HepG2 (cell line): Measurements from ENCODE around the gene ZMYND8. TPM values are rescaled to one million over a fixed set of nuclear protein-coding genes. Genes with fewer than 3 reads are reported as not detected.

Source experiments
- GATAD2A ChIP-seq: IDR thresholded peaks from 2 replicates; pipeline ENCODE4 v1.6.1; 2016
- GTF3A ChIP-seq: sonication (generic); formaldehyde crosslinking; conservative IDR thresholded peaks from 2 replicates; pipeline ENCODE4 v1.4.0; 2020; ENCODE audit warnings: mild to moderate bottlenecking, missing genetic modification reagents
- MED1 ChIP-seq: sonication (generic); formaldehyde crosslinking; IDR thresholded peaks from 2 replicates; pipeline ENCODE4 v1.4.0; 2020; ENCODE audit warnings: missing genetic modification reagents
- NFE2L1 ChIP-seq: sonication (generic); formaldehyde crosslinking; IDR thresholded peaks from 2 replicates; pipeline ENCODE4 v1.4.0; 2020; ENCODE audit warnings: missing genetic modification reagents, mild to moderate bottlenecking, borderline replicate concordance
- PRMT3 ChIP-seq: sonication (generic); formaldehyde crosslinking; IDR thresholded peaks from 2 replicates; pipeline ENCODE4 v1.8.1; 2022; ENCODE audit warnings: low read depth, mild to moderate bottlenecking, moderate library complexity, missing genetic modification reagents, borderline replicate concordance
- RFX3 ChIP-seq: IDR thresholded peaks from 2 replicates; pipeline ENCODE4 v1.6.1; 2016; ENCODE audit warnings: missing biosample characterization, missing genetic modification reagents
- SAP130 ChIP-seq: IDR thresholded peaks from 2 replicates; pipeline ENCODE4 v1.6.1; 2016; ENCODE audit warnings: low read depth
- ZNF142 ChIP-seq: sonication (generic); formaldehyde crosslinking; IDR thresholded peaks from 2 replicates; pipeline ENCODE4 v1.4.0; 2020; ENCODE audit warnings: missing genetic modification reagents
- ZNF224 ChIP-seq: sonication (generic); formaldehyde crosslinking; IDR thresholded peaks from 2 replicates; pipeline ENCODE4 v1.5.0; 2020; ENCODE audit warnings: mild to moderate bottlenecking, missing genetic modification reagents
- ZNF296 ChIP-seq: sonication (generic); formaldehyde crosslinking; conservative IDR thresholded peaks from 2 replicates; pipeline ENCODE4 v1.5.0; 2020; ENCODE audit warnings: mild to moderate bottlenecking, missing genetic modification reagents
- ZNF558 ChIP-seq: sonication (generic); formaldehyde crosslinking; IDR thresholded peaks from 2 replicates; pipeline ENCODE4 v1.9.0; 2022; ENCODE audit warnings: mild to moderate bottlenecking, missing genetic modification reagents, borderline replicate concordance
- ZNF644 ChIP-seq: IDR thresholded peaks from 2 replicates; pipeline ENCODE4 v1.6.1; 2016; ENCODE audit warnings: low read depth
- ZNF788 ChIP-seq: sonication (generic); formaldehyde crosslinking; IDR thresholded peaks from 2 replicates; pipeline ENCODE4 v1.5.0; 2020; ENCODE audit warnings: mild to moderate bottlenecking, missing genetic modification reagents, borderline replicate concordance
- ZSCAN30 ChIP-seq: sonication (generic); formaldehyde crosslinking; IDR thresholded peaks from 2 replicates; pipeline ENCODE4 v1.5.0; 2020; ENCODE audit warnings: mild to moderate bottlenecking, missing genetic modification reagents
- polyA plus RNA-seq, 8 experiments: library from polyadenylated mRNA; depleted of rRNA in 3 of 8; stranded (reverse) in 7 of 8; unstranded in 1 of 8; fragments of >200 nt; fragmentation: Illumina TruSeq in 4 of 8; extraction: Trizol in 4 of 8; gene quantifications; 2 replicates each; pipeline versions ENCODE4 v1.2.1 to v1.2.3, GENCODE V29; 2011 to 2016; ENCODE audit warnings: low read depth in 4 of 8, missing spikeins in 1 of 8, mixed read lengths in 1 of 8; ENCODE audit not compliant: insufficient read depth in 1 of 8
- total RNA-seq, 5 experiments: library from RNA; depleted of rRNA; stranded (reverse); fragments of >200 nt; fragmentation: Illumina TruSeq; extraction: Trizol; gene quantifications; 2 replicates each; pipeline ENCODE4 v1.2.3, GENCODE V29; 2016; ENCODE audit warnings: low read depth in 1 of 5

ZMYND8 gene
- total and polyA plus RNA-seq, 2 of the 13 experiments (the other 11 are each of a cell fraction or from before 2014, with no cell fraction given), result 53.9 to 84.7 TPM

- TF ChIP-seq ZNF142 (CRISPR knock-in tag) (no peak), ZNF788 (no peak), ZSCAN30 (CRISPR knock-in tag) (no peak), MED1 (CRISPR knock-in tag) (0 out of 2 replicates have a peak, but pooled peaks have one; percentile 14), ZNF644 (CRISPR knock-in tag) (no peak), ZNF296 (no peak), NFE2L1 (CRISPR knock-in tag) (no peak), PRMT3 (CRISPR knock-in tag) (no peak), GTF3A (CRISPR knock-in tag) (no peak), SAP130 (CRISPR knock-in tag) (0 out of 2 replicates have a peak, but pooled peaks have one; percentile 29), ZNF558 (CRISPR knock-in tag) (no peak), RFX3 (CRISPR knock-in tag) (no peak), GATAD2A (CRISPR knock-in tag) (no peak), ZNF224 (no peak)
- TF ChIP-seq, all 625 proteins: peak for 11
Measured at GRCh38 chr20:47330933-47331708, 25.4 kb downstream of the ZMYND8 start (continued).
